Smooth muscle cell (in vitro differentiated cells): Measurements from ENCODE around the gene RBMS3. TPM values are rescaled to one million over a fixed set of nuclear protein-coding genes. Genes with fewer than 3 reads are reported as not detected.

ENCODE experiments used
- DNase-seq: peaks from one replicate; lab custom pipeline; 2025; ENCODE audit not compliant: unreplicated experiment; lab: John Stamatoyannopoulos, UW
- H2AFZ ChIP-seq: fragments of 200-600 bp; sonication (generic); 2 replicates; pipeline ENCODE4 v1.6.0; 2016; ENCODE audit warnings: antibody characterized with exemption, low read depth, mild to moderate bottlenecking
- H3F3A ChIP-seq: fragments of 200-600 bp; sonication (generic); 2 replicates; pipeline ENCODE4 v1.6.0; 2017; ENCODE audit warnings: antibody characterized with exemption, low read depth
- H3K27ac ChIP-seq: fragments of 200-600 bp; sonication (generic); 2 replicates; pipeline ENCODE4 v1.5.1; 2016; ENCODE audit warnings: low read depth, mild to moderate bottlenecking
- H3K27me3 ChIP-seq: fragments of 200-600 bp; sonication (generic); 2 replicates; pipeline ENCODE4 v1.6.1; 2016; ENCODE audit warnings: low read depth, mild to moderate bottlenecking
- H3K36me3 ChIP-seq: fragments of 200-600 bp; sonication (generic); 2 replicates; pipeline ENCODE4 v1.5.1; 2016; ENCODE audit warnings: low read depth
- H3K4me1 ChIP-seq: fragments of 200-600 bp; sonication (generic); 2 replicates; pipeline ENCODE4 v1.5.1; 2016; ENCODE audit warnings: low read depth
- H3K4me2 ChIP-seq: fragments of 200-600 bp; sonication (generic); 2 replicates; pipeline ENCODE4 v1.6.0; 2016; ENCODE audit warnings: mild to moderate bottlenecking
- H3K4me3 ChIP-seq: fragments of 200-600 bp; sonication (generic); 2 replicates; pipeline ENCODE4 v1.5.1; 2016; ENCODE audit warnings: mild to moderate bottlenecking
- H3K79me2 ChIP-seq: fragments of 200-600 bp; sonication (generic); 2 replicates; pipeline ENCODE4 v1.6.0; 2016; ENCODE audit warnings: low read depth, mild to moderate bottlenecking
- H3K9ac ChIP-seq: fragments of 200-600 bp; sonication (generic); 2 replicates; pipeline ENCODE4 v1.6.0; 2016; ENCODE audit warnings: low read depth
- H3K9me3 ChIP-seq: fragments of 200-600 bp; sonication (generic); replicated peaks from 2 replicates; pipeline ENCODE4 v1.5.1; 2016; ENCODE audit warnings: low read depth
- H4K20me1 ChIP-seq: fragments of 200-600 bp; sonication (generic); 2 replicates; pipeline ENCODE4 v1.6.0; 2016; ENCODE audit warnings: low read depth
- CTCF ChIP-seq: fragments of 200-600 bp; sonication (generic); IDR thresholded peaks from 2 replicates; pipeline ENCODE4 v1.5.1; 2017; ENCODE audit warnings: borderline replicate concordance, mild to moderate bottlenecking, antibody characterized with exemption; ENCODE audit not compliant: insufficient read depth, poor library complexity, severe bottlenecking
- WGBS: methylation state at CpG from one replicate; pipeline ENCODE4 v1.1.7; 2016; ENCODE audit warnings: low lambda C conversion rate; 5-methylcytosine and 5-hydroxymethylcytosine counted together
- polyA plus RNA-seq: library from polyadenylated mRNA; unstranded; fragments of >200 nt; fragmentation: Nextera tagmentation; extraction: Ambion mirVana; gene quantifications from 2 replicates; pipeline ENCODE4 v1.2.1, GENCODE V29; 2016
- total RNA-seq: library from RNA; depleted of rRNA; stranded (reverse); fragments of >200 nt; gene quantifications from 2 replicates; pipeline ENCODE4 v1.2.3, GENCODE V29; 2014

Gene RBMS3
- total and polyA plus RNA-seq, 2 experiments from 2014 or later = 42.9 to 50.6 TPM

GRCh38 chr3:29281344-29282241, 722 bp downstream of the RBMS3 start:
- no peaks in the 10 kb centered on the region for H4K20me1 ChIP-seq
- no peaks in the 10 kb centered on the region for H3K27me3 ChIP-seq
- no peak for TF ChIP-seq CTCF
- H3K9me3 ChIP-seq = no peaks in the 10 kb centered on the region
- peak overlapping the region; percentile 94 for H3K27ac ChIP-seq
- WGBS = under 1% methylated on average over 18 of the region's 18 CpGs
- peaks cover 7% of the 10 kb centered on the region for H3F3A ChIP-seq
- peak overlapping the region; percentile 93 for H3K9ac ChIP-seq
- no peak for DNase-seq
- peak overlapping the region; percentile 87 for H3K4me2 ChIP-seq
- H3K79me2 ChIP-seq = peaks cover 78% of the 10 kb centered on the region
- H3K4me1 ChIP-seq = peaks cover 26% of the 10 kb centered on the region
- H2AFZ ChIP-seq = peak overlapping the region; percentile 92
- no peaks in the 10 kb centered on the region for H3K36me3 ChIP-seq
- H3K4me3 ChIP-seq = peak overlapping the region; percentile 69

GRCh38 chr3:29282427-29283230, 1.8 kb downstream of the RBMS3 start:
- peak overlapping the region; percentile 87 for H3K4me2 ChIP-seq
- H3K79me2 ChIP-seq = peaks cover 85% of the 10 kb centered on the region
- peaks cover 7% of the 10 kb centered on the region for H3F3A ChIP-seq
- H3K4me1 ChIP-seq = peaks cover 30% of the 10 kb centered on the region
- H3K27me3 ChIP-seq = no peaks in the 10 kb centered on the region
- peak overlapping the region; percentile 92 for H2AFZ ChIP-seq
- H3K36me3 ChIP-seq = no peaks in the 10 kb centered on the region
- peak overlapping the region; percentile 93 for H3K9ac ChIP-seq
- H3K4me3 ChIP-seq = peak overlapping the region; percentile 69
- no peaks in the 10 kb centered on the region for H4K20me1 ChIP-seq
- H3K27ac ChIP-seq = peak overlapping the region; percentile 94
- no peak for TF ChIP-seq CTCF
- H3K9me3 ChIP-seq = no peaks in the 10 kb centered on the region
- WGBS = 8% methylated on average over 13 of the region's 13 CpGs
- no peak for DNase-seq

GRCh38 chr3:29283231-29284119, 2.6 kb downstream of the RBMS3 start:
- Histone ChIP-seq H3K27me3 (no peaks in the 10 kb centered on the region), H2AFZ (peak overlapping the region; percentile 92), H3K27ac (peak overlapping the region; percentile 94), H3K9ac (peak overlapping the region; percentile 93), H3K4me2 (peak overlapping the region; percentile 87), H3F3A (peaks cover 7% of the 10 kb centered on the region), H3K79me2 (peaks cover 87% of the 10 kb centered on the region), H3K4me3 (peak overlapping the region; percentile 69), H4K20me1 (no peaks in the 10 kb centered on the region), H3K9me3 (no peaks in the 10 kb centered on the region), H3K4me1 (peaks cover 35% of the 10 kb centered on the region), H3K36me3 (no peaks in the 10 kb centered on the region)
- DNase-seq = no peak
- 4% methylated on average over 4 of the region's 4 CpGs for WGBS
- no peak for TF ChIP-seq CTCF
